A673 (cell line): Measurements from ENCODE around the gene PKDREJ.

Experiments used
- EZH2 ChIP-seq: fragments of 200-600 bp; sonication (generic); IDR thresholded peaks from 2 replicates; pipeline ENCODE4 v1.6.1; 2017; ENCODE audit warnings: borderline replicate concordance, low read depth, mild to moderate bottlenecking, mixed read lengths, antibody characterized with exemption, low read length; ENCODE audit not compliant: poor library complexity, severe bottlenecking
- TF ChIP-seq, protein P1 (sequence below): fragments of 300-800, 200-600 bp; sonication (generic); conservative IDR thresholded peaks from 2 replicates; pipeline ENCODE4 v1.5.1; 2017; ENCODE audit warnings: low read depth, mild to moderate bottlenecking, antibody characterized with exemption, low read length, moderate library complexity, mixed read lengths

DNA sequence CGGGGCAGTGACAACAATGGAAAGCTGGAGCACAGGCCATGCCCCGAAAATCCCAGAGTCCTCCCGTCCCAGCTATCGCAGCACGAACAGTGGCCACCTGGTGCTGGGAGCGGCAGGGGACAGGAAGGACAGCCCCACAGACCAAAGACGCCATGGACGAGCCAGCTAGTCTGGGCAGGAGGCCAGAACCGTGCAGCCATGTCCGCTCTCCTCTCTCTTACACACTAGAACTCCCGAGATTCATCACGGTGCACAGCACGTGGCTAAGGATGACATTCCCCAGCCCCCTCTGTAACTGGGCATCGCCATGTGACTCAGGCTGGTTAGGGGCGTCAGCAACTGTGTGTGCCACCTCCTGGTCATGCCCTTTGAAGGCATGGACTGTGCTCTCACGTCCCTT, 17.6 kb downstream of the PKDREJ start:
- TF ChIP-seq, protein P1, sequence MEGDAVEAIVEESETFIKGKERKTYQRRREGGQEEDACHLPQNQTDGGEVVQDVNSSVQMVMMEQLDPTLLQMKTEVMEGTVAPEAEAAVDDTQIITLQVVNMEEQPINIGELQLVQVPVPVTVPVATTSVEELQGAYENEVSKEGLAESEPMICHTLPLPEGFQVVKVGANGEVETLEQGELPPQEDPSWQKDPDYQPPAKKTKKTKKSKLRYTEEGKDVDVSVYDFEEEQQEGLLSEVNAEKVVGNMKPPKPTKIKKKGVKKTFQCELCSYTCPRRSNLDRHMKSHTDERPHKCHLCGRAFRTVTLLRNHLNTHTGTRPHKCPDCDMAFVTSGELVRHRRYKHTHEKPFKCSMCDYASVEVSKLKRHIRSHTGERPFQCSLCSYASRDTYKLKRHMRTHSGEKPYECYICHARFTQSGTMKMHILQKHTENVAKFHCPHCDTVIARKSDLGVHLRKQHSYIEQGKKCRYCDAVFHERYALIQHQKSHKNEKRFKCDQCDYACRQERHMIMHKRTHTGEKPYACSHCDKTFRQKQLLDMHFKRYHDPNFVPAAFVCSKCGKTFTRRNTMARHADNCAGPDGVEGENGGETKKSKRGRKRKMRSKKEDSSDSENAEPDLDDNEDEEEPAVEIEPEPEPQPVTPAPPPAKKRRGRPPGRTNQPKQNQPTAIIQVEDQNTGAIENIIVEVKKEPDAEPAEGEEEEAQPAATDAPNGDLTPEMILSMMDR, result no peak
- no peak for TF ChIP-seq EZH2
